GM19438 (cell line): ENCODE results near the gene LAMA1.

Experiments
- ATAC-seq: cut with Tn5 transposase; IDR thresholded peaks from one replicate; pipeline ENCODE4 v1.9.1; 2021; ENCODE audit warnings: low read depth; ENCODE audit not compliant: unreplicated experiment

LAMA1 gene

GRCh38 chr18:7002107-7002506 lies 115.5 kb downstream of the LAMA1 start:
- ATAC-seq = no peak

- ATAC-seq = no peak
Observed at GRCh38 chr18:7000484-7001096, 117.0 kb downstream of the LAMA1 start.

DNA sequence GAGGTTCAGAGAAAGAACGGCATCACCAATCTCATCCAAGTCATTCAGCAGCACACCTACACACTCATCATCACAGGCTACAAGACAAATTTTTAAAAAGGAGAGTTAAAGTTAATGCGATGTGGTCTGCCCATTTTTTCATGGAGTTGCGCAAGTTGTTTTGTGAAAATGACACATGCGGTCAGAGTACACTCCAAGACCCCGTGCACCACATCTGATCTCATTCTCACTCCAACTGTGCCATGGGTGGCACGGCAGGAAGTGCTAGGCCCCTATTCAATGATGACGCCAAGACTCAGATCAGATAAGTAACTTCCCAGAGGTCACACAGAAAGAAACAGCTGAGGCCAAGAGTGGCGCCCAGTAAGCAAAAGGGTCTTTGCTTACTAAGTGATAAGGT lies 119.8 kb downstream of the LAMA1 start:
- ATAC-seq = no peak

GRCh38 chr18:6994771-6995430 lies 122.7 kb downstream of the LAMA1 start:
- ATAC-seq = no peak

GRCh38 chr18:6994056-6994770 lies 123.4 kb downstream of the LAMA1 start:
- ATAC-seq = no peak

- no peak for ATAC-seq
Observed at GRCh38 chr18:6992761-6993160, 124.8 kb downstream of the LAMA1 start.

DNA sequence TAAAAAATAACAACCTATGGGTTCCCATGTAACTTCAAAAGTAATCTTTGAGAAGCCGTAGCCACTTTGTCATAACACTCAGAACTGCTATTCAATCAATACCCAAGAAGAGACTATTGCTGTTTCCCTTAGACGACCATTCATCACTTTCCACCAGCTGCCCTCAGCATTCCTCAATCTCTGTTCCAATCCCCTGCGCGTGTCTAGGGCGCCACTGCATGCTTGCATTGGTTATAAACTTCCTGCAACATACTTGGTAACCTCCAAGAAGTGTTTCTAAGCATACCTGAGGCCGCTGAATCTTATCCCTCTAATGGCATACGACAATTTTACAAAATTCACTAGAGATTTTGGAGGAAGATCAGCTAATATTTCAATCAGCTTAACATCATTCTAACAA lies 134.2 kb downstream of the LAMA1 start:
- no peak for ATAC-seq

DNA sequence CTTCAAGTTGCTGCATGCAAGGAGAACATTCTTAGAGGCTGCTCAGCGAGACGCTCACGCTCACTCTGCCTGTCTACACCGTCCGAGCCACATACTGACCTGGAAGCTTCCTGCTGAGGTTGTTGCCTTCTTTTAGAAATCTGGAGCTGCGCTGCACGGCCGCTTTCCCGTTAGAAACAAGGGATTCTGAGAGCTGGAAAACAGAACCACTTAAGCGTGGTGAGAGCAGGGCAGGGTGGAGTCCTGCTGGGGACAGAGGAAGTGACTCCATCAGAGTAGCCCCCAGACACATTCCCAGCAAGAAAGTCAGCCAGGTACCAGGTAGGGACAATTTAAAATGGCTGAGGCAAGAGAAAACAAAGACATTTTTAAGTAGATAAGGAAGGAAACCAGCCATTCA lies 135.2 kb downstream of the LAMA1 start:
- no peak for ATAC-seq

DNA sequence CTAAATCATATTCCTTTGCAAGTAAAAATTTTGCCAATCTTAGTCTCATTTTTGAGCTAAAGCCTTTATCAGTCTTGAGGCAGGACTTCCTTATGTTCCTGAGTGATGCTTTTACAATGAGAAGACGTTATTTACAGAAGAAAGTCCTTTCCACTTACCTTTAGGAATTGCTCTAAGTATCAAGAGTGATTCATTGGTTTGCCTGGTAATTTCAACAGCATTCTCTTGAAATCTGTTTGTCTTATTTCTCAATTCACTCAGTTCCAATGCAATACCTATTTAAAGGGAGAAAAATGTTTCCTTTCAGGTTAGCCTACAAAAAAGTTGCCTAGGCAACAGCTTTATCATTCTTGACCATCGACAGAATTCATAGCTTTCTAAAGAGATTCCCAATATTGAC lies 137.2 kb downstream of the LAMA1 start:
- ATAC-seq = no peak

- ATAC-seq = no peak
Observed at GRCh38 chr18:6979954-6980353, 137.6 kb downstream of the LAMA1 start.

DNA sequence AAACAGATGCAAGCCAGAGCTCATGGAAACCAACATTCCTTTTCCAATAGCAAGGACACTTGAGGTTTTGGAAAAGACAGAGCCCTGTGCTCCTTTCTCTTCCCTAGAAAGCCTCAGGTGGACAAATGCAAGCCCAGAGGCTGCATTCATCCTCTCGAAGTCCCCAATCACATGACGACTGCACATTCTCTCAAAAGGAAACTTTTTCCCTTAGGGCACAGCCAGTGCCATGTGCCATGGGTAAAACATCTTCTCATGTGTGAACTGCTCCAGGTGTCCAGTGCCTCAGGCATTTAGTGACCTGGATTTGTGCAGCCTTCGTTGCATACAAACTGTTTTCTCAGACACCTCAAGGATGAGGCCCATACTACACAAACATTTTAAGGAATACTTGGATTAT lies 140.7 kb downstream of the LAMA1 start:
- ATAC-seq = no peak

DNA sequence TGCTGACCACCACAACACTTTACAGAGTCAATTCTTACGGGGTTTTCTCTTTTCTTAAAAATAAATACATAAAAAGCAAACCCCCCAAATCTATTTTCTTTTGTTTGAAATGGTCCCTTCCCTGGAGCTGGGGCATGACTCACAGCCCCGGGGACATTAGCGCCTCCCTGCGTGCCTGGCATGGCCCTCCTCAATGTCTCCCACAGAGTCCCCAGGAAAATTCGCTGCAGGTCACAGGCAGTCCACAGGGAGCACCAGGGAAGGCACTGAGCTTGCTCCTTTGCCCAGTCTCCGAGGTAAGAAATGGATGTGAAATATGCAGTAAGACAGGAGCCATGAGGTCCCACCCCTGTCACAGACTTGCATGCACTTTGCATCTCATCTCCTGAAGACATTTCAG lies 142.5 kb downstream of the LAMA1 start:
- no peak for ATAC-seq

- no peak for ATAC-seq
Observed at GRCh38 chr18:6971823-6972478, 145.6 kb downstream of the LAMA1 start.

DNA sequence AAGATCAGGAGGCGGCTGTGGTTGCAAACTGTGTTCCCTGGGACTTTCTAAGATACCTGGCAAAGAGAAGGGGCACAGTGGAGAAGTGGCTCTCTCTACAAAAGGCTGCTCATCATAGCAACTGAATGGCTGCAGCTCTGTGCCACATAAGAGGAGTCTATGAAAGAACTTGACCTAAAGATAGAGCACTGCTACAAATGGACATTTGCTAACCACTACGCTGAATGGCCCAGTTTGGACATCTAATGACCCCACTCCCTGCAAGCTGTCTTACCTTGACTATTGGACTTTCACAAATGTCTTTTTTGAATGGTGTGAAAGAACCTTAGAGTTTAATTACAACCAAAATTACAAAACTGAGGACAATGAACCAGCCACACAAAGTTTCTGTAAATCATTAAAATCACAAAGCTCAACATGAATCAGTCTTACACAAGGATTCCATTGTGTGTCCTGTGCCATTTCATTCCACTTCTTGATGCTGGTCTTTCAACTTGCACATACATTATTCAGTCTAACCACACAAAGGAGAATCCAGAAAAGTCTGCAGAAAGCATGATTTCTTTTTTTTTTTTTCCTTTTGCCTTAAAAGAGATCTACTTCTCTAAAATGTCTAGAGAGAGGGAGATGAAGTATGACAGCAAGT lies 154.0 kb downstream of the LAMA1 start:
- no peak for ATAC-seq

GRCh38 chr18:6962571-6963451 lies 154.8 kb downstream of the LAMA1 start:
- ATAC-seq = no peak

- ATAC-seq = no peak
Observed at GRCh38 chr18:6961331-6961730, 156.3 kb downstream of the LAMA1 start.

DNA sequence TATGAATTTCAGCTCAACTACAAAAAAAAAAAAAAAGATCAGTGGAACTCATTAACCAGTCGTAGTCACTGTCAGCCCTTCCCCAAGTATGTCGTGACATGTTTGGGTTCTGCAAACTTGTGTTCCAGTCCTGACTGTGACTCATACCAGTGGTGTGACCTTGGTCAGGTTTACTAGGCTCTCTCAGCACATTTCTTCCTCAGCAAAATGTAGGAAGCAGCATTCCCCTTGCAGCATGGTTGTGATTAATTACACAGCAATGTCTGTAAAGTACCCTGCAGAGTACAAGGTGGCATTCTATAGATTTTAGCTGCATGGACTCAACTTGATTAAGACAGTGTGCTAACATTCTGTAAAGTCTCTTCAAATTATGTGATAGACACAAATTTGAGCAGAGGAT lies 156.9 kb downstream of the LAMA1 start:
- no peak for ATAC-seq

DNA sequence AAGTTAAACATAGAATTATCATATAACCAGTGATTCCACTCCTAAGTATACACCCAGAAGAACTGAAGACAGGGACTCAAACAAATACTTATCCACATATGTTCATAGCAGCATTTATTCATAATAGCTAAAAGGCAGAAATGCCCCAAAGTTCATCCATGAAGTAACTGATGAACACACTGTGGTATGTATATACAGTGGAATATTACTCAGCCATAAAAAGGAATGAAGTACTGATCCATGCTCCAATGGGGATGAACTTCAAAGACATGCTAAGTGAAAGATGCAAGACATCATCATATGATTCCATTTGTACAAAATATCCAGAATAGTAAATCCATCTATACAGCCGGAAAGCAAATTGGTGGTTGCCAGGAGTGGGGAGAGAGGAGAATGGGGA lies 157.5 kb downstream of the LAMA1 start:
- ATAC-seq = no peak

DNA sequence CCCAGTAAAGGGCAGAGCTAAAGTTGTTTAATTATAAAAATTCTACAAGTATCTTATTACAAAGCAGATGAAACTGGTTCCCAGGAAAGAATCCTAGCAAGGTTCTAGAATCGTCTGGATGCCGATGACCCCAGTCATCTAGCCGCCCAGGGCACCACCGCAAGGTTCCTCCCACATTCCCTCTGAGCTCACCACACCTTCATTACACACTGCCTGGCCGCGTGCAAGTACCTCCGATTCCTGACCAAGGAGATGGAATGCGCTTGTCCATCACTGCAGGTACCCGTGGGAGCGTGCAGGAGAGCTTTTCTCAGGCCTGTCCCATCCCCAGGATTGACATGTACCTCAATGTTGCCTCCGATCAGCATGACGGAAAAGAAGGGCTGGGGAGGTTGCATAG lies 158.5 kb downstream of the LAMA1 start:
- no peak for ATAC-seq

DNA sequence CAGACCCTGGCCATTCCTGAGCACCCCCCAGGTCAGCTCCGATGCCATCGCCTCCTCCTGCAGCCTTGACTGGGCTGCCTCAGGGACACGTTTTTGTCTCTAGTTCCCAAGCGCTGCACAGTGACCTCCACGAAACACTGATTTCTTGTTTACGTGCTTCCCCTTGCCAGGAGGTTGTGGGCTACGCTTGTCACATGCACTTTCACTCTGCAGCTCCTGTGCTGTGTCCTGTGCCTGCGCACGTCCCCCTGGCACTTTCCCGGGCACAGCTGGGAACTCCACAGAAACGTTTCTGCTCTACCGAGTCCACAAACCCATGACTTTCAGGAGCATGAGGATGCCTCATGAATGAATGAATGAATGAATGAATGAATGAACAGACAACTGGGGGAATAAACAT lies 160.6 kb downstream of the LAMA1 start:
- no peak for ATAC-seq
